Measurements from ENCODE around the gene ELL.

GRCh38 chr19:18501351-18501750, 20.5 kb downstream of the ELL start:
- no peak for TF ChIP-seq CTCF (IDR thresholded peaks at IDR 0.05; ENCODE audit: insufficient read depth, low read depth, low read length)
- no peak for TF ChIP-seq EZH2 (IDR thresholded peaks at IDR 0.05; ENCODE audit: insufficient read depth, low read length)
